Lower lobe of right lung (tissue), 2 donors: ENCODE data around the gene SLC25A26. TPM values are rescaled to one million over a fixed set of nuclear protein-coding genes. Genes with fewer than 3 reads are reported as not detected.

Experiments
- ATAC-seq, 2 donors: fragments of 200-7000 bp; cut with Tn5 transposase; one replicate each; pipeline ENCODE4 v1.9.1; 2020 to 2022; ENCODE audit warnings: mild to moderate bottlenecking in 2 of 2, moderate library complexity in 2 of 2
- DNase-seq: peaks from one replicate; pipeline ENCODE4 v3.0.0-alpha.2; 2020
- H3K27ac ChIP-seq: fragments of 200-600 bp; one replicate; pipeline ENCODE4 v1.8.0; 2022
- H3K27me3 ChIP-seq: fragments of 200-600 bp; one replicate; pipeline ENCODE4 v1.8.0; 2022; ENCODE audit warnings: low read depth
- H3K36me3 ChIP-seq: fragments of 200-600 bp; one replicate; pipeline ENCODE4 v1.8.0; 2022; ENCODE audit warnings: mild to moderate bottlenecking
- H3K4me1 ChIP-seq: fragments of 200-600 bp; one replicate; pipeline ENCODE4 v1.8.0; 2022
- H3K4me3 ChIP-seq: fragments of 200-600 bp; one replicate; pipeline ENCODE4 v1.8.0; 2022; ENCODE audit warnings: mild to moderate bottlenecking
- H3K9me3 ChIP-seq: fragments of 200-600 bp; one replicate; pipeline ENCODE4 v1.8.0; 2022
- intact Hi-C: fragments of 100-400 bp; cut with DNase I; formaldehyde crosslinking; loops from one replicate; pipeline ENCODE4 v1.11.0; 2022
- total RNA-seq: library from RNA; stranded (reverse); fragmentation: NEBNext Ultra II Directional; extraction: Animal tissue kit (Norgen Biotek cat#: 25700); gene quantifications from one replicate; pipeline ENCODE4 v1.2.1, GENCODE V29; 2021
- TF ChIP-seq, protein P1 (sequence below): fragments of 200-600 bp; IDR thresholded peaks from one replicate; pipeline ENCODE4 v1.8.0; 2022; ENCODE audit warnings: antibody characterized with exemption, mild to moderate bottlenecking
- donor health status: DM: no; HTN: yes; CAD: no; lungs with severe emphysema.

The SLC25A26 gene
- total RNA-seq, 1 donor from 2014 or later: 18.8 TPM

DNA sequence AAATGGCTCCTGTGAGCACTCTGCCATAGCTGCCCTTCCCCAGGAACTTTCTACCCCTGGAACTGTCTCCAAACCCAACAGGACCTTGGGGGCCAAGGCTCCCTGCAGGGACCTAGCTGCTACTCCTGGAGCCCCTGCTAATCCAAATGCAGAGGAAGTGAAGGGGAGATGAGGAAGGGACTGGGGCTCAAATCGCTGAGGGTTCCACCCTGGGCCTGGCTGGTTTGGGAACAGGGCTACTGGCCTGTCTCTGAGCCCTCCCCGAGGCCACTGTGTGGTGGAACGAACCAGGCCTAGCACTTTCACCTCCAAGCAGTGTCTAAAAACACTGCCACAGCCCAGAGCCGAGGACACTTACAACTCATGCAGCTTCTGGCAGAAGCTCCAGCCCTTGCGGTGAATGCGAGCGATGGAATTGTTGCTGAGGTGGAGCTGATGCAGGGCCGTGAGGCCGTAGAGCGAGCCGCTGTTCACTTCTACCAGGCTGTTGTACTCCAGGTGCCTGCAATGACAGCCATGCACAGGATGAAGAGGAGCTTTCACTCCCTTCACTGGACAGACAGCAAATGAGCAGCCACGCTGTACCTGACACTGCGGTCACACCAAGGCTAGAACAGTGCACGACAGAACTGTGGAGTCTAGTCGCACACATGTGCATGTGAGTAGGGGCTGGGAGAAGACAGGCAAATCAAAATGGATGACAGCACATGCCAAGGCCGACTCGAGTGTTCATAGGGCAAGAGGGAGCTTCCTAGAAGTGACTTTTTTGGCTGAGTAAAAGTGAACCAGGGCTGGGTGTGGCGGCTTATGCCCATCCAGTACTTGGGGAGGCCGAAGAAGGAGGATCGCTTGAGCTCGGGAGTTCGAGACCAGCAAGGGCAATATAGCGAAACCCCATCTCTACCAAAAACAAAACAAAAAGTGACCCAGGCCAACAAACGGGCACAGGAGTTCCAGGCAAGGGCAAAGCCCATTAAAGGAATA lies 189.3 kb downstream of the SLC25A26 start:
- Histone ChIP-seq H3K36me3 (peaks cover 82% of the 10 kb centered on the region), H3K27me3 (no peaks in the 10 kb centered on the region), H3K27ac (no peak overlapping the region), H3K9me3 (no peaks in the 10 kb centered on the region), H3K4me1 (no peaks in the 10 kb centered on the region), H3K4me3 (no peak overlapping the region)
- TF ChIP-seq, protein P1, sequence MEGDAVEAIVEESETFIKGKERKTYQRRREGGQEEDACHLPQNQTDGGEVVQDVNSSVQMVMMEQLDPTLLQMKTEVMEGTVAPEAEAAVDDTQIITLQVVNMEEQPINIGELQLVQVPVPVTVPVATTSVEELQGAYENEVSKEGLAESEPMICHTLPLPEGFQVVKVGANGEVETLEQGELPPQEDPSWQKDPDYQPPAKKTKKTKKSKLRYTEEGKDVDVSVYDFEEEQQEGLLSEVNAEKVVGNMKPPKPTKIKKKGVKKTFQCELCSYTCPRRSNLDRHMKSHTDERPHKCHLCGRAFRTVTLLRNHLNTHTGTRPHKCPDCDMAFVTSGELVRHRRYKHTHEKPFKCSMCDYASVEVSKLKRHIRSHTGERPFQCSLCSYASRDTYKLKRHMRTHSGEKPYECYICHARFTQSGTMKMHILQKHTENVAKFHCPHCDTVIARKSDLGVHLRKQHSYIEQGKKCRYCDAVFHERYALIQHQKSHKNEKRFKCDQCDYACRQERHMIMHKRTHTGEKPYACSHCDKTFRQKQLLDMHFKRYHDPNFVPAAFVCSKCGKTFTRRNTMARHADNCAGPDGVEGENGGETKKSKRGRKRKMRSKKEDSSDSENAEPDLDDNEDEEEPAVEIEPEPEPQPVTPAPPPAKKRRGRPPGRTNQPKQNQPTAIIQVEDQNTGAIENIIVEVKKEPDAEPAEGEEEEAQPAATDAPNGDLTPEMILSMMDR: no peak
- intact Hi-C loops: loop anchor here (10.0 kb wide), 1 partner anchor 405 kb away; no protein-coding TSS in a partner anchor
- DNase-seq: no peak
- ATAC-seq: no peak

GRCh38 chr3:66410976-66411375 lies 190.2 kb downstream of the SLC25A26 start:
- H3K27ac ChIP-seq: no peak overlapping the region
- DNase-seq (no peak), ATAC-seq (no peak)
- intact Hi-C loops: no loop called here
- no peaks in the 10 kb centered on the region for H3K4me1 ChIP-seq
- H3K9me3 ChIP-seq: no peaks in the 10 kb centered on the region
- no peak overlapping the region for H3K4me3 ChIP-seq
- TF ChIP-seq, protein P1: no peak
- peaks cover 82% of the 10 kb centered on the region for H3K36me3 ChIP-seq
- no peaks in the 10 kb centered on the region for H3K27me3 ChIP-seq

GRCh38 chr3:66411474-66411873 lies 190.7 kb downstream of the SLC25A26 start:
- ATAC-seq: no peak

GRCh38 chr3:66411961-66412887 lies 191.4 kb downstream of the SLC25A26 start:
- H3K9me3 ChIP-seq: no peaks in the 10 kb centered on the region
- no peak overlapping the region for H3K27ac ChIP-seq
- H3K4me1 ChIP-seq: peaks cover 9% of the 10 kb centered on the region
- H3K27me3 ChIP-seq: no peaks in the 10 kb centered on the region
- intact Hi-C loops: no loop called here
- DNase-seq: no peak
- no peak overlapping the region for H3K4me3 ChIP-seq
- no peak for ATAC-seq
- peaks cover 73% of the 10 kb centered on the region for H3K36me3 ChIP-seq
- TF ChIP-seq, protein P1: no peak

More at GRCh38 chr3:66411474-66411873, 190.7 kb downstream of the SLC25A26 start:
- Histone ChIP-seq H3K9me3 (no peaks in the 10 kb centered on the region), H3K27me3 (no peaks in the 10 kb centered on the region), H3K4me3 (no peak overlapping the region), H3K4me1 (peaks cover 4% of the 10 kb centered on the region), H3K36me3 (peaks cover 81% of the 10 kb centered on the region), H3K27ac (no peak overlapping the region)
- no peak for DNase-seq
- TF ChIP-seq, protein P1: no peak
- intact Hi-C loops: no loop called here

GRCh38 chr3:66413151-66413751 lies 192.4 kb downstream of the SLC25A26 start:
- no peak for DNase-seq
- TF ChIP-seq, protein P1: no peak
- no peaks in the 10 kb centered on the region for H3K27me3 ChIP-seq
- intact Hi-C loops: no loop called here
- H3K36me3 ChIP-seq: peaks cover 68% of the 10 kb centered on the region
- ATAC-seq: no peak
- H3K9me3 ChIP-seq: no peaks in the 10 kb centered on the region
- peaks cover 17% of the 10 kb centered on the region for H3K4me1 ChIP-seq
- no peak overlapping the region for H3K27ac ChIP-seq
- H3K4me3 ChIP-seq: no peak overlapping the region
